ENCODE measurements around the gene HSD17B3.
A peak's percentile ranks its signal among the peaks of the same experiment; 100 is the strongest.
"Not testable (repeated sequence)": the region's sequence is repeated elsewhere in the genome, so short reads cannot be mapped to it uniquely, and the experiment has no call there.

HSD17B3 gene

DNA sequence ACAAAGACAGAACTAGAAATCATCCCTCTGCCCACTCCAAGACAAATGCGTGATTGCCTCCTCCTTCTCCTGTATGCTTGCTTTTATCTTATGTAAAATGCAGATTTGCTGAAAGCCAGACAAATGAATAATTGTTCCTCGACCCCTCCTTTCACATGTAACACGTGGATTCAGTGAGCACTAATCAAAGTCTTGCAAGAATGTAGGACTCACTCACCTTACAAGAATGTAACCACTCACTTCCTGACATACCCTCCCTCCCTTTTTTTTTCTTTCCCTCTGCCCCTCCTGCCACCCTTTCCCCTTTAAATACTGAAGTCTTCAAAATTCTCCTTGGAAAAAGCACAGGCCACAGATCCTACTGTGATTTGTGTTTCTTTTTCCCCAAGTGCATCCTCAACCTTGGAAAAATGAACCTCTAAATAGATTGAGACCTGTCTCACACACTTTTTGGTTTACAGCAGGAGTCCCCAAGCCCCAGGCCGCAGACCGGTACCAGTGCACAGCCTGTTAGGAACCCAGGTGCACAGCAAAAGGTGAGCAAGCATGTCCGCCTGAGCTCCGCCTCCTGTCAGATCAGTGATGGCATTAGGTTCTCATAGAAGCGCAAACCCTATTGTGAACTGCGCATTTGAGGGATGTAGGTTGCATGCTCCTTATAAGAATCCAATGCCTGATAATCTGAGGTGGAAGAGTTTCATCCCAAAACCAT lies 29.4 kb upstream of the HSD17B3 start:
- H3K36me3 ChIP-seq (ENCODE audit: control insufficient read depth, insufficient read depth, low read length): no peaks in the 10 kb centered on the region
- no peaks in the 10 kb centered on the region for H3K27me3 ChIP-seq (replicated peaks; ENCODE audit: control insufficient read depth, insufficient read depth, low read length)
- DNase-seq (ENCODE audit: extremely low read depth, insufficient read length): no peak
- H3K4me3 ChIP-seq (replicated peaks; ENCODE audit: low read depth, low read length): no peak overlapping the region
- TF ChIP-seq, protein P1, sequence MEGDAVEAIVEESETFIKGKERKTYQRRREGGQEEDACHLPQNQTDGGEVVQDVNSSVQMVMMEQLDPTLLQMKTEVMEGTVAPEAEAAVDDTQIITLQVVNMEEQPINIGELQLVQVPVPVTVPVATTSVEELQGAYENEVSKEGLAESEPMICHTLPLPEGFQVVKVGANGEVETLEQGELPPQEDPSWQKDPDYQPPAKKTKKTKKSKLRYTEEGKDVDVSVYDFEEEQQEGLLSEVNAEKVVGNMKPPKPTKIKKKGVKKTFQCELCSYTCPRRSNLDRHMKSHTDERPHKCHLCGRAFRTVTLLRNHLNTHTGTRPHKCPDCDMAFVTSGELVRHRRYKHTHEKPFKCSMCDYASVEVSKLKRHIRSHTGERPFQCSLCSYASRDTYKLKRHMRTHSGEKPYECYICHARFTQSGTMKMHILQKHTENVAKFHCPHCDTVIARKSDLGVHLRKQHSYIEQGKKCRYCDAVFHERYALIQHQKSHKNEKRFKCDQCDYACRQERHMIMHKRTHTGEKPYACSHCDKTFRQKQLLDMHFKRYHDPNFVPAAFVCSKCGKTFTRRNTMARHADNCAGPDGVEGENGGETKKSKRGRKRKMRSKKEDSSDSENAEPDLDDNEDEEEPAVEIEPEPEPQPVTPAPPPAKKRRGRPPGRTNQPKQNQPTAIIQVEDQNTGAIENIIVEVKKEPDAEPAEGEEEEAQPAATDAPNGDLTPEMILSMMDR (IDR thresholded peaks at IDR 0.05; ENCODE audit: insufficient read depth, low read length, poor library complexity, severe bottlenecking): no peak

DNA sequence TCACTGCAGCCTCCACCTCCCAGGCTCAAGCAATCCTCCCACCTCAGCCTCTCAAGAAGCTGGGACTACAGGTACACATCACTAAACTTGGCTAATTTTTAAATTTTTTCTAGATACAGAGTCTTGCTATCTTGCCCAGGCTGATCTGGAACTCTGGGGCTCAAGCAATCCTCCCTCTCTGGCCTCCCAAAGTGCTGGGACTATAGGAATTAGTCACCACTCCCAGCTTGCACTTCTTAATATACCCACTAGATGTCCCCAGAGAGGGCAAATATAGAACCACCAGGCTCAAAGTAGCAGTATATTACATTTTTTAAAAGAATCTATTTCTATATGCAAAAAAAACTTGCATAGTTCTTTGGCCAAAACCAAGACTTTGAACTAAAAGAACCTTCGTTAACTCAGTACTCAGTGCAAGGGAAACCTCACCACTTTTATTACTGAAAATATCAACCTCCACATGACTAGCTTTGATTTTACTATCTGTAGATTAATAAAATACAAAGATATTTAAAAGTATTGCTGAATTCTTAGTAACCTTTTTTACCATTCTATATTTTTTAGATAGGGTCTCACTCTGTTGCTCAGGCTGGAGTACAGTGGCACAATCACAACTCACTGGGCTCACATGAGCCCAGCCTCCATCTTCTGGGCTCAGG lies 25.8 kb upstream of the HSD17B3 start:
- no peaks in the 10 kb centered on the region for H3K27me3 ChIP-seq (replicated peaks; ENCODE audit: control insufficient read depth, insufficient read depth, low read length)
- no peak overlapping the region for H3K4me3 ChIP-seq (replicated peaks; ENCODE audit: low read depth, low read length)
- DNase-seq (ENCODE audit: extremely low read depth, insufficient read length): no peak
- TF ChIP-seq, protein P1 (IDR thresholded peaks at IDR 0.05; ENCODE audit: insufficient read depth, low read length, poor library complexity, severe bottlenecking): peak; percentile 76
- H3K36me3 ChIP-seq (ENCODE audit: control insufficient read depth, insufficient read depth, low read length): no peaks in the 10 kb centered on the region

DNA sequence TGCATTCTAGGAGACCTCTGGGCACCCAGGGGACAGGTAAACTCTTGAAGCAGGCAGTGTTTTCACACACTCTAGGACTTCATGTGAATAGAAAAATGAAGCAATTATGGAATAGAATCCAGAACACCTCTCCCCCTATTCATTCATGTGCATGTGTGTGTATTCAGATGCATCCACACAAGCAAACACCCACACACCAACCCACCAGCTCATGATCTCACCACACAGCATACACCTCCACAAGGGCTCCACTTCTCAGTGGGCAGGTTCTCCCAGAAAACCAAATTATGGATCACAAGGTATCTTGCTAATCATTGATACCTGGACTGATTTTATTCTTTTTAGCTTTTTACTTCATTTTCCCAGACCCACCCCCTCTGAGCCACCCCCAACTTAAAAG lies 21.2 kb upstream of the HSD17B3 start:
- Histone ChIP-seq H3K4me3 (replicated peaks; ENCODE audit: low read depth, low read length) (no peak overlapping the region), H3K27me3 (replicated peaks; ENCODE audit: control insufficient read depth, insufficient read depth, low read length) (no peaks in the 10 kb centered on the region), H3K36me3 (ENCODE audit: control insufficient read depth, insufficient read depth, low read length) (no peaks in the 10 kb centered on the region)
- no peak for DNase-seq (ENCODE audit: extremely low read depth, insufficient read length)
- TF ChIP-seq, protein P1 (IDR thresholded peaks at IDR 0.05; ENCODE audit: insufficient read depth, low read length, poor library complexity, severe bottlenecking): no peak

DNA sequence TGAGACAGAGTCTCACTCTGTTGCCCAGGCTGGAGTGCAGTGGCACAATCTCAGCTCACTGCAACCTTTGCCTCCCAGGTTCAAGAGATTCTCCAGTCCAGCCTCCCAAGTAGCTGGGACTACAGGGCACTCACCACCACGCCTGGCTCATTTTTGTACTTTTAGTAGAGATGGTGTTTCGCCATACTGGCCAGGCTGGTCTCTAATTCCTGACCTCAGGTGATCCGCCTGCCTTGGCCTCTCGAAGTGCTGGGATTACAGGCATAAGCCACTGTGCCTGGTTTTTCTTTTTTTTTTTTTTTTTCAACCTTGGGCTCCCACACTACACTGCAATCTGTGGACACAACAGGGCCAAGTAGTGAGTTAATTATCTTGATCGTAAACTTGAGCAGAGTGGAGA lies 20.8 kb upstream of the HSD17B3 start:
- not testable (repeated sequence) for DNase-seq (ENCODE audit: extremely low read depth, insufficient read length); H3K27me3 ChIP-seq (replicated peaks; ENCODE audit: control insufficient read depth, insufficient read depth, low read length); H3K4me3 ChIP-seq (replicated peaks; ENCODE audit: low read depth, low read length); H3K36me3 ChIP-seq (ENCODE audit: control insufficient read depth, insufficient read depth, low read length)

DNA sequence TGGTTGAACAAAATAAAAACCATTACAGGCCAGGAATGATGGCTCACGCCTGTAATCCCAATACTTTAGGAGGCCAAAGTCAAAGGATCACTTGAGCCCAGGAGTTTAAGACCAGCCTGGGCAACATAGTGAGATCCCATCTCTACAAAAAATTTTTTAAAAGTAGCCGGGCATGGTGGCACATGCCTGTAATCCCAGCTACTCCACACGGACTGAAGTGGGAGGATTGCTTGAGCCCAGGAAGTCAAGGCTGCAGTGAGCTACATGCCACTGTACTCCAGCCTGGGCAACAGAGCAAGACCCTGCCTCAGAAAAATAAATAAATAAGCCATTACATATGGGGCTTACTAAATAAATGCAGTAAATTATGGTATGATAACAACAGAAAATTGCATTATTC lies 20.2 kb upstream of the HSD17B3 start:
- not testable (repeated sequence) for DNase-seq (ENCODE audit: extremely low read depth, insufficient read length); H3K4me3 ChIP-seq (replicated peaks; ENCODE audit: low read depth, low read length); H3K36me3 ChIP-seq (ENCODE audit: control insufficient read depth, insufficient read depth, low read length); H3K27me3 ChIP-seq (replicated peaks; ENCODE audit: control insufficient read depth, insufficient read depth, low read length)

DNA sequence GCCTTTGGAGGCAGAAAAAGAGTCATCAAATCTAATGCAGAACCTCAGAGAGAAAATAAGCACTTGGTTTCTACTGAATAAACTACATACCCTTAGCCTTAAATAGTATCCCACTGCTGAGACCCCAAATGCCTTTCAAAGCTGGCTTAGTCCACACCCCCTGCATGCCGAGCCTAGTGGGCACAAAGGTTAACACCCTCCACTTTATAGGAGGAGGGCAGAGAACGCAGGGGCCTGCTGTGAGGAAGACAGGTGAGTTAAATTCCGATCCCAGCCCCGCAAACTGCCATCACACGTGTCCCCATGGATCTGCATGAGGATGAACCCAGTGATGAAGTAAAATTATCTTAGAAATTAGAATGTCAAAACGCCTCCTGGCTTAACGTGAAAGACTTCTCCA lies 19.5 kb upstream of the HSD17B3 start:
- DNase-seq (ENCODE audit: extremely low read depth, insufficient read length): no peak
- TF ChIP-seq, protein P1 (IDR thresholded peaks at IDR 0.05; ENCODE audit: insufficient read depth, low read length, poor library complexity, severe bottlenecking): no peak
- no peak overlapping the region for H3K4me3 ChIP-seq (replicated peaks; ENCODE audit: low read depth, low read length)
- no peaks in the 10 kb centered on the region for H3K27me3 ChIP-seq (replicated peaks; ENCODE audit: control insufficient read depth, insufficient read depth, low read length)
- H3K36me3 ChIP-seq (ENCODE audit: control insufficient read depth, insufficient read depth, low read length): no peaks in the 10 kb centered on the region

Data from GM06990 (cell line).